GM18502 (cell line): Measurements from ENCODE around the gene HUS1B.
A peak's percentile ranks its signal among the peaks of the same experiment; 100 is the strongest.
"Not testable (repeated sequence)": the region's sequence is repeated elsewhere in the genome, so short reads cannot be mapped to it uniquely, and the experiment has no call there.

ENCODE experiments used
- ATAC-seq: cut with Tn5 transposase; IDR thresholded peaks from one replicate; pipeline ENCODE4 v1.9.1; 2021; ENCODE audit warnings: mild to moderate bottlenecking; ENCODE audit not compliant: unreplicated experiment, poor library complexity

HUS1B gene

GRCh38 chr6:656460-657252 lies at the start of gene HUS1B:
TSS of gene HUS1B (minus strand) at chr6:657100. CDS start at chr6:656944, 156 bp downstream.
- no peak for ATAC-seq

GRCh38 chr6:706146-706545 lies 49.2 kb upstream of the HUS1B start:
- no peak for ATAC-seq

DNA sequence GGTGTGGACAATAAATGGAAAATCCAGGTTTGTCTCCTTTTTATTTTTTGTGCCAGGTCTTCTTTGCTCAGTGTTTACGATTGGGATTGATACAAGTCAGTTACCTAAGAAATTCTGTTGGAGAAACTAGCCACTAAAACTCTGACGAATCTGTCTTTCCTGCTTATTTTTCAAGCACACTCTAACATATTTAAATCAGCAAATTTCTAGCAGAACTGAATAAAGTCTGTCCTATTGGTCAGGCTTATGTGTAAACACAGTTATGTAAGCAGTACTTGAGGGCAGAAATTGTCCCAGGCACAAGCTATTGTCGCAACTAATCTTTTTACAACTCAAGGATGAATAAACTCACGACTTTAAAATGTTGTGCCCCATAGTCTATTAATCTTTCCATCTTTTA lies 48.1 kb upstream of the HUS1B start:
- ATAC-seq: no peak

- no peak for ATAC-seq
Measured at GRCh38 chr6:704046-704445, 47.1 kb upstream of the HUS1B start.

- no peak for ATAC-seq
Measured at GRCh38 chr6:703552-703951, 46.7 kb upstream of the HUS1B start.

DNA sequence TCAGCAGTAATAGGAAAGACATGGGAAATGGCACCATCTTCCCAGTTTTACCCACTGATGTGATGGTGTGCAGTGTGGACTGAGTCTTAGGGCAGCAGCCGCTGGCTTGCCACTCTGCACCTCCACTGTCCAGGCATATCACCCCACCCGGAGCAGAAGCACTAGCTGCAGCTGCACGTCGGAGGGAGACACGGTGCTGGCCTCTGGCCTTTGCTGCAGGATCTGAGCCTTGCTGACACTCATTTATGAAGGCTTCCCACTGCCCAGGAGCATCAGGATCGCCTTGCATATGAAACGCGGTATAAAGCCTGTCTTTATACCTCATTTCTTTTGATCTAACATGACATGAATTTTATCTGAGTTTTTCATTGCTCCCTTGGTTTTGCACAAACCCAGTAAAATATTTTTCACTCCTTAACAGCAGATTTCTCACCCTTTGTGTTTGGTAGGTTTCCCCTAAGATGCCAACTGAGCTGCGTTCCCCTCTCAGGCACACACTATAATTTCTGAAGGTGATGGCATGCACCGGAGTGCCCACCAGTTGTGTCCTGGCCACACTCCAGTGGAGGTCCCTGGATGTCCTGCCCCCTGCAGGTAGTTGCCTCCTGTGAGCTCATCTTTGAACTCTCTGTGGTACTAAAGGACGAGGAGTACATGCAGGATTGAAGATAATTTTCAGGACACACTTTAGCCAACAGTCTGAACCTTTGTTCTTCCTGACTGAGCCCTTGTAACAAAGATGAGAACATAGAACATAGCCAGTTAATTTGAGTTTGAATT lies 45.0 kb upstream of the HUS1B start:
- no peak for ATAC-seq

DNA sequence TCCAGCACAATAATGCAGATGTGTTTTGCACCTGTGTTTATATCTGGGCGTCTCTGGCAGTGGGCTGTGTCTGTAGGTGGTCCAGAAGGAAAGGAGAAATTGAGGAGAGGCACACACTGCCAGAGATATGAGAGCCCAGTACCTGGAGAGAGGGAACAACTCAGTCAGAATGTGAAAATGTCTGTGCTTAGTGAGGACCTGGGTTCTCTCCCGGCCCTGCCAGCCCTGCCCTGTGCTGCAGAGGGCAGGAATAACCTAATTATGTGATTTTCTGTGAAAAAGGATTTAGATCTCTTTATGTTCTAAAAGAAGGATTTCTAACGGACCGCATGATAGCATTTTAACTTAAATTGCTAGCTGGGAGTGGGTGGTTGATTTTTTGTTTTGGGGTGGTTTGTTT lies 44.3 kb upstream of the HUS1B start:
- no peak for ATAC-seq

DNA sequence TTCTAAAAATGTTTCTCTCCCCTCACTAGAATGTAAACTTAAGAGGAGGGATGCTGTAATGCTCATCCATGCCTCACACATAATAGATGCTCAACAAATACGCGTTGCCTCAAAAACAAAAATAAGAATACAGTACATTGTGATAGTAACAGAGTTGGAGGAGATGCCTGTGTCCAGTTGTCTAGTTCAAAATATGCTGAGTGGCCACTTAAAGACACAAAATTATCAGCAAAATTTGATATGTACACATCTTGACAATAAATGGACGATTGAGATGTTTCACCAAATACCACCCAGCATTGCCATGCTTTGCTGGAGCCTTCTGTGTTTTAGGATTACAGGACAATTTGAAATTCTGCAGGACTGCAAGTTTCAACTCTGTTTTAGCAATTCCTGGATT lies 43.6 kb upstream of the HUS1B start:
- ATAC-seq: no peak

DNA sequence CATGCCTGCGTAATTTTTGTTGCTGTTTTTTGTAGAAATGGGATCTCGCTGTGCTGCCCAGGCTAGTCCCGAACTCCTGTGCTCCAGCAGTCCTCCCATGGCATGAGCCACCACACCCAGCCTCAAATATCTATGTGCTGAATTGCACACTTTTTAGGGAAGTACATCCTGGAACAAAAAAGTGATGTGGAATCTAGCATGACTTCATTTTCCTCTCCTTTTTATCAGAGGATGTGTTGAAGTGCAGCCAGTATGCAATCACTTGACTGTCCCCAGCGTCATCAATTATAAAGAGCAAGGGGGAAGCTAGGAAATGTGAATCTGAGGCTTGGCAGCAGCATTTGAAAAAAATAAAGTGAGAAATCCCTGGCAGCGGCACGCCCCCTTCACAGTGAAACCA lies 42.4 kb upstream of the HUS1B start:
- no peak for ATAC-seq

DNA sequence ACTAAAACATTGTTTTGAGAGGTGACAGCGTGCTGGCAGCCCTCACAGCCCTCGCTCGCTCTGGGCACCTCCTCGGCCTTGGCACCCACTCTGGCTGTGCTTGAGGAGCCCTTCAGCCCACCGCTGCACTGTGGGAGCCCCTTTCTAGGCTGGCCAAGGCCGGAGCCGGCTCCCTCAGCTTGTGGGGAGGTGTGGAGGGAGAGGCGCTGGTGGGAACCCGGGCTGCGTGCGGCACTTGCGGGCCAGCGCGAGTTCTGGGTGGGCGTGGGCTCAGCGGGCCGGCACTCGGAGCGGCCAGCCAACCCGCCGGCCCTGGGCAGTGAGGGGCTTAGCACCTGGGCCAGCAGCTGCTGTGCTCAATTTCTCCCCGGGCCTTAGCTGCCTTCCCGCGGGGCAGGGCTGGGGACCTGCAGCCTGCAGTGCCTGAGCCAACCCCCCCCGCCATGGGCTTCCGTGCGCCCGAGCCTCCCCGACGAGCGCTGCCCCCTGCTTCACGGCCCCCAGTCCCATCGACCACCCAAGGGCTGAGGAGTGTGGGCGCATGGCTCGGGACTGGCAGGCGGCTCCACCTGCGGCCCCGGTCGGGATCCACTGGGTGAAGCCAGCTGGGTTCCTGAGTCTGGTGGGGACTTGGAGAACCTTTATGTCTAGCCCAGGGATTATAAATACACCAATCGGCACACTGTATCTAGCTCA lies 37.7 kb upstream of the HUS1B start:
- not testable (repeated sequence) for ATAC-seq

DNA sequence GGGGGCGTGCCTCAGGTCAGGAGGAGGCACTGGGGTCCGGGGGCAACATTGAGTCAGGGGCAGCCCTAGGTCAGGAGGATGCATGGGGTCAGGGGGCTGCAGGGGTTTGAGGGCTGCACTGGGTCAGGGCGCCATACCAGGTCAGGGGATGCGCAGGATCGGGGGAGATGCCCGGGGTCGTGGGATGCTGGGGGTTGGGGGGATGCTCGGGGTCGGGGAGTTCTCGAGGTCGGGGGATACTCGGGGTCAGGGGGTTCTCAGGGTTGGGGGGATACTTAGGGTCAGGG lies 36.8 kb upstream of the HUS1B start:
- ATAC-seq: no peak

DNA sequence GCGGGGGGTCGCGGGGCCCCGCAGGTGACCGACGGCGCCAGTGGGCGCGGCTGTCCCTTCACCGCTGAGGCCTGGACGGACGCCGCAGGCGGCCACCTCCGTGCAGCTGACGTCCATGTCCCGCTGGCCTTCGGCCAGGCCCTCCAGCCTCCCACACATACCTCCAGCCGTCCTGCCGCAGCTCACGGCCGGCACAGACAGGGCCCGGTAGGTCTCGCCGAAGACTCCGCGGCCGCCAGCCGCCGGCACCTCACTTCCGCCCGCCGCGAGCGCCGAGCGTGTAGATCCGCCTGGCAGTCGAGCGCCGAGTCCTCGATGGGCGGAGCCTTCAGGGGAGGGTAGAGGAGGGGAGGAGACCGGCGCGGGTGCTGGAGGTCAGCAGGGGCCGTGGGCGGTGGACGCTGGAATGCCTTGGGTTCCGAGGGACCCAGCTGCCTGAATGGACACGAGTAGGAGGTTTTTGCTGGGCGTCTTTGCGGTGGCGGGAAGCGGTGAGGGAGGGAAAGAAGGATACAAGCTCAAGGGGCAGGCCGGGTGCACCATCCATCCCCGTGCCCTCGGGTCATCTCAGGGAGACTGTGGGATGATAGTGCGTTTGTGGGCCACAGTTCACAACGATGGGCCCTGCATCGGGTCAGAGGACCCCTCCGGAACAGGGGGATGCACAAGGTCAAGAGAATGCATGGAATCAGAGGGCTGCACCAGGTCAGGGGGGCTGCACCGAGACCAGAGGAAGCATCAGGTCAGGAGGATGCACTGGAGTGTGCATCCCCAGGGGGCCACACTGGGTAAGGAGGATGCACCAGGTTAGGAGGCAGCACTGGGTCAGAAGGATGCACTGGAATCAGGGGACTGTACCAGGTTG lies 36.2 kb upstream of the HUS1B start, which contains the start of gene EXOC2:
Gene EXOC2 (minus strand): TSS at position 282 of the 865 bp plus-strand sequence. CDS start 55,321 bp downstream, outside the sequence.
- peak; percentile 85 for ATAC-seq

DNA sequence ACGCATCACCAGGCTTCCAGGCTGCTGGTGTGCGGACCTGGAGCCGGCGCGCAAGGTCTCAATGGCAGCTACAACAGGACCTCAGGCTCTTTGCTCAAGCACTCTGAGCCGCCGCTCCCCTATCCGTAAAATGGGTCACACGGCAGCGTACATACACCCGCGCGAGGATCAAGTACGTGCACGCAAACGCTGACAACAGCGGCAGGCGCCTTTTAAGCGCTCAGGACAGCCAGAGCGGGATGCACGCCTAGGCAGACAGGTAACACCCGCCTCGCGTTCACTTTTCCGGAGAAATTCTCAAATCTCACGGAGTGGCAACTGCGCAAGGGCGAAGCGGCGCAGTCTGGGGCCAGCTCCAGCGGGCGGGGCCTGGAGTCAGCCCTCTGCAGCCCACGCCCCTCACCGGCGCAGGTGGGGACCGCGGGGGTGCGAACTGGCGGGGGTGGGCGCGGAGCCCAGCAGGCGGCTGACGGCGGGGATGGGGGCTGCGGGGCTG lies 35.5 kb upstream of the HUS1B start:
- peak; percentile 83 for ATAC-seq

GRCh38 chr6:689223-689622 lies 32.3 kb upstream of the HUS1B start:
- ATAC-seq: no peak

GRCh38 chr6:686497-686896 lies 29.6 kb upstream of the HUS1B start:
- no peak for ATAC-seq

GRCh38 chr6:684831-685636 lies 28.1 kb upstream of the HUS1B start:
- ATAC-seq: peak; percentile 79

DNA sequence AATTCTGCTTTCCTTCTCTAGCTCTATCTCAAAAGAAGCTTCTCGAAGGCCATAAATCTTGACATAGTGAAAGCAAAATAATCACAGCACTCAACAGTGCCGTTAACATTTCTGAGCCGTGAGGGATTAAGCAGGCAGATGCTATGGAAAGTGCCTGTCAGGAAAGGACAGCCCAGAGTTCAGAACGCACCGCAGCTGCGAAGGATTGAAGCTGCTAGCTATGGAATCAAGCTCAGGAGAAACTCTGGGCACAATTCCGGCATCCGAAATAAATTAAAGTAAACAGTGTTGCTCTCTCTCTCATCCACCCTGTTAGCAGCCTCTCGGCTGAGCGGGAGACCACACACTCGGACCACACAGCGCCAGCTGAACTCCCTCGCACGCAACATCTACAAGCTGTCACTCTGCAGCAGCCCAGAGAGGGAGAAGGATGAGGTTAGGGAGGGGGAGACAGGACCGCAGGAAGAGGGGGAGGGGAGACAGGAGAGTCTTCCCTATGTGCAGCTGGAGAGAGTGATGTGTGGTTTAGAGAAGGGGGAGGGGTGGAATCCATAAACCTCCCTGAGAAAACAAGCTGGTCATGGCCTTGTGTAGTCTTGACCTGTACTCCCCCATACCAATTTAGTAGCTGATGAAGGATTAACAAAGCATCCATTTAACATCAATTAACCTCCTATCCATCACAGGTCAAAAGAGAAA lies 27.0 kb upstream of the HUS1B start:
- no peak for ATAC-seq

- ATAC-seq: no peak
Measured at GRCh38 chr6:680666-681340, 23.9 kb upstream of the HUS1B start.
